ENCODE data around the gene CT45A1.
"Not testable (repeated sequence)": the region's sequence is repeated elsewhere in the genome, so short reads cannot be mapped to it uniquely, and the experiment has no call there.

Gene CT45A1

GRCh38 chrX:135713183-135713689 lies at the start of gene CT45A1:
TSS of gene CT45A1 (plus strand) at chrX:135713639. CDS start at chrX:135718941, 5,302 bp downstream.
- not testable (repeated sequence) for H3K36me3 ChIP-seq (ENCODE audit: control insufficient read depth, insufficient read depth, low read length); H3K27me3 ChIP-seq (ENCODE audit: control insufficient read depth, insufficient read depth, low read length); H3K27ac ChIP-seq (ENCODE audit: low read depth, low read length); H3K9ac ChIP-seq (ENCODE audit: low read depth, low read length); H3K4me1 ChIP-seq (ENCODE audit: control insufficient read depth, insufficient read depth, low read length); H3K4me3 ChIP-seq (ENCODE audit: low read depth, low read length)
- peaks cover 19% of the 10 kb centered on the region for H3K9me3 ChIP-seq (ENCODE audit: control insufficient read depth, insufficient read depth, low read length)

GRCh38 chrX:135672979-135673378 lies 40.5 kb upstream of the CT45A1 start:
- not testable (repeated sequence) for H3K36me3 ChIP-seq (ENCODE audit: control insufficient read depth, insufficient read depth, low read length); H3K27me3 ChIP-seq (ENCODE audit: control insufficient read depth, insufficient read depth, low read length); H3K4me3 ChIP-seq (ENCODE audit: low read depth, low read length); H3K9ac ChIP-seq (ENCODE audit: low read depth, low read length); H3K27ac ChIP-seq (ENCODE audit: low read depth, low read length); H3K4me1 ChIP-seq (ENCODE audit: control insufficient read depth, insufficient read depth, low read length)
- H3K9me3 ChIP-seq (ENCODE audit: control insufficient read depth, insufficient read depth, low read length) = peaks cover 11% of the 10 kb centered on the region; the same call in 1 of the 2 replicates

- no peak overlapping the region for H3K4me3 ChIP-seq (ENCODE audit: low read depth, low read length)
- no peaks in the 10 kb centered on the region for H3K4me1 ChIP-seq (ENCODE audit: control insufficient read depth, insufficient read depth, low read length)
- no peak overlapping the region for H3K9ac ChIP-seq (ENCODE audit: low read depth, low read length)
- H3K27me3 ChIP-seq (ENCODE audit: control insufficient read depth, insufficient read depth, low read length) = no peaks in the 10 kb centered on the region
- H3K9me3 ChIP-seq (ENCODE audit: control insufficient read depth, insufficient read depth, low read length) = peaks cover 3% of the 10 kb centered on the region; the same call in 1 of the 2 replicates
- H3K36me3 ChIP-seq (ENCODE audit: control insufficient read depth, insufficient read depth, low read length) = no peaks in the 10 kb centered on the region
- H3K27ac ChIP-seq (ENCODE audit: low read depth, low read length) = no peak overlapping the region
These were observed 25.3 kb upstream of the CT45A1 start for GRCh38 chrX:135688137-135688536.

- no peak overlapping the region for H3K27ac ChIP-seq (ENCODE audit: low read depth, low read length)
- no peaks in the 10 kb centered on the region for H3K27me3 ChIP-seq (ENCODE audit: control insufficient read depth, insufficient read depth, low read length)
- peaks cover 3% of the 10 kb centered on the region; the same call in 1 of the 2 replicates for H3K9me3 ChIP-seq (ENCODE audit: control insufficient read depth, insufficient read depth, low read length)
- no peak overlapping the region for H3K9ac ChIP-seq (ENCODE audit: low read depth, low read length)
- H3K4me3 ChIP-seq (ENCODE audit: low read depth, low read length) = no peak overlapping the region
- no peaks in the 10 kb centered on the region for H3K4me1 ChIP-seq (ENCODE audit: control insufficient read depth, insufficient read depth, low read length)
- no peaks in the 10 kb centered on the region for H3K36me3 ChIP-seq (ENCODE audit: control insufficient read depth, insufficient read depth, low read length)
These were observed 18.0 kb upstream of the CT45A1 start for GRCh38 chrX:135695471-135695870.

- no peak overlapping the region for H3K27ac ChIP-seq (ENCODE audit: low read depth, low read length)
- H3K4me1 ChIP-seq (ENCODE audit: control insufficient read depth, insufficient read depth, low read length) = no peaks in the 10 kb centered on the region
- H3K9me3 ChIP-seq (ENCODE audit: control insufficient read depth, insufficient read depth, low read length) = peaks cover under 1% of the 10 kb centered on the region; the same call in 1 of the 2 replicates
- H3K9ac ChIP-seq (ENCODE audit: low read depth, low read length) = no peak overlapping the region
- no peaks in the 10 kb centered on the region for H3K36me3 ChIP-seq (ENCODE audit: control insufficient read depth, insufficient read depth, low read length)
- H3K4me3 ChIP-seq (ENCODE audit: low read depth, low read length) = no peak overlapping the region
- no peaks in the 10 kb centered on the region for H3K27me3 ChIP-seq (ENCODE audit: control insufficient read depth, insufficient read depth, low read length)
These were observed 15.8 kb upstream of the CT45A1 start for GRCh38 chrX:135697601-135698000.

GRCh38 chrX:135698924-135699323 lies 14.5 kb upstream of the CT45A1 start:
- Histone ChIP-seq H3K4me1 (ENCODE audit: control insufficient read depth, insufficient read depth, low read length) (no peaks in the 10 kb centered on the region), H3K27ac (ENCODE audit: low read depth, low read length) (no peak overlapping the region), H3K9ac (ENCODE audit: low read depth, low read length) (no peak overlapping the region), H3K4me3 (ENCODE audit: low read depth, low read length) (no peak overlapping the region), H3K9me3 (ENCODE audit: control insufficient read depth, insufficient read depth, low read length) (no peaks in the 10 kb centered on the region; the same call in 1 of the 2 replicates), H3K27me3 (ENCODE audit: control insufficient read depth, insufficient read depth, low read length) (no peaks in the 10 kb centered on the region), H3K36me3 (ENCODE audit: control insufficient read depth, insufficient read depth, low read length) (no peaks in the 10 kb centered on the region)

- Histone ChIP-seq H3K27ac (ENCODE audit: low read depth, low read length) (no peak overlapping the region), H3K27me3 (ENCODE audit: control insufficient read depth, insufficient read depth, low read length) (no peaks in the 10 kb centered on the region), H3K9ac (ENCODE audit: low read depth, low read length) (no peak overlapping the region), H3K4me1 (ENCODE audit: control insufficient read depth, insufficient read depth, low read length) (no peaks in the 10 kb centered on the region), H3K36me3 (ENCODE audit: control insufficient read depth, insufficient read depth, low read length) (no peaks in the 10 kb centered on the region), H3K9me3 (ENCODE audit: control insufficient read depth, insufficient read depth, low read length) (peaks cover 20% of the 10 kb centered on the region), H3K4me3 (ENCODE audit: low read depth, low read length) (no peak overlapping the region)
These were observed 5.6 kb upstream of the CT45A1 start for GRCh38 chrX:135707880-135708279.

- no peak overlapping the region for H3K4me3 ChIP-seq (ENCODE audit: low read depth, low read length)
- no peaks in the 10 kb centered on the region for H3K36me3 ChIP-seq (ENCODE audit: control insufficient read depth, insufficient read depth, low read length)
- peaks cover 15% of the 10 kb centered on the region for H3K9me3 ChIP-seq (ENCODE audit: control insufficient read depth, insufficient read depth, low read length)
- H3K27me3 ChIP-seq (ENCODE audit: control insufficient read depth, insufficient read depth, low read length) = no peaks in the 10 kb centered on the region
- H3K9ac ChIP-seq (ENCODE audit: low read depth, low read length) = no peak overlapping the region
- no peaks in the 10 kb centered on the region for H3K4me1 ChIP-seq (ENCODE audit: control insufficient read depth, insufficient read depth, low read length)
- no peak overlapping the region for H3K27ac ChIP-seq (ENCODE audit: low read depth, low read length)
These were observed 356 bp downstream of the CT45A1 start for GRCh38 chrX:135713795-135714194.

- not testable (repeated sequence) for H3K9me3 ChIP-seq (ENCODE audit: control insufficient read depth, insufficient read depth, low read length); H3K9ac ChIP-seq (ENCODE audit: low read depth, low read length); H3K4me3 ChIP-seq (ENCODE audit: low read depth, low read length); H3K27ac ChIP-seq (ENCODE audit: low read depth, low read length); H3K27me3 ChIP-seq (ENCODE audit: control insufficient read depth, insufficient read depth, low read length); H3K4me1 ChIP-seq (ENCODE audit: control insufficient read depth, insufficient read depth, low read length); H3K36me3 ChIP-seq (ENCODE audit: control insufficient read depth, insufficient read depth, low read length)
These were observed 21.2 kb downstream of the CT45A1 start for GRCh38 chrX:135734666-135735065.

GRCh38 chrX:135737366-135738071 lies 24.1 kb downstream of the CT45A1 start:
- Histone ChIP-seq H3K36me3 (ENCODE audit: control insufficient read depth, insufficient read depth, low read length) (no peaks in the 10 kb centered on the region), H3K27ac (ENCODE audit: low read depth, low read length) (no peak overlapping the region), H3K9me3 (ENCODE audit: control insufficient read depth, insufficient read depth, low read length) (peaks cover 27% of the 10 kb centered on the region), H3K27me3 (ENCODE audit: control insufficient read depth, insufficient read depth, low read length) (no peaks in the 10 kb centered on the region), H3K9ac (ENCODE audit: low read depth, low read length) (no peak overlapping the region), H3K4me1 (ENCODE audit: control insufficient read depth, insufficient read depth, low read length) (no peaks in the 10 kb centered on the region), H3K4me3 (ENCODE audit: low read depth, low read length) (no peak overlapping the region)

- peaks cover 39% of the 10 kb centered on the region for H3K9me3 ChIP-seq (ENCODE audit: control insufficient read depth, insufficient read depth, low read length)
- no peaks in the 10 kb centered on the region for H3K27me3 ChIP-seq (ENCODE audit: control insufficient read depth, insufficient read depth, low read length)
- no peaks in the 10 kb centered on the region for H3K4me1 ChIP-seq (ENCODE audit: control insufficient read depth, insufficient read depth, low read length)
- no peak overlapping the region for H3K9ac ChIP-seq (ENCODE audit: low read depth, low read length)
- H3K4me3 ChIP-seq (ENCODE audit: low read depth, low read length) = no peak overlapping the region
- no peaks in the 10 kb centered on the region for H3K36me3 ChIP-seq (ENCODE audit: control insufficient read depth, insufficient read depth, low read length)
- H3K27ac ChIP-seq (ENCODE audit: low read depth, low read length) = no peak overlapping the region
These were observed 27.3 kb downstream of the CT45A1 start for GRCh38 chrX:135740681-135741149.
